ENCODE results near the gene SENP7.

DNA sequence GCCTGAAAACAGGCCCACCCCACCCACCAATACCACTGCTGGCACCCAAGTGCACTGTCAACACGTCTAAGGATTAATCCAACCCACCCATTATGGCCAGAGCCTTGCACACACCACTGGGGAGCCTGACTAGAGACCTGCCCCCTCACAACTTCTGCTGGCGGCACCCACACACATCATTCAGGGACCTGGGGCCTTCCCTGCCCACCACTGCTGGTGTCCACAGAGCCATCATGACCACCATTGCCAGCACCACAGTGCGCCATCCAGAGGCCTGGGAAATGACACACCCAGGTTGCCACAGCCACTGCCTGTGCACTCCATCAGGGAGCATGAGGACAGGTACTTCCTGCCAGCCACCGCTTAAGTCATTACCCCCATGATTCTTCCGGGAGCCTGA is 125.7 kb downstream of the SENP7 start:
- TF ChIP-seq TAF1 (IDR thresholded peaks at IDR 0.05; ENCODE audit: borderline replicate concordance, low read depth, low read length): no peak
- TF ChIP-seq POLR2A (IDR thresholded peaks at IDR 0.05; ENCODE audit: low read depth, low read length): no peak

Data from GM12892 (cell line).